ENCODE results near the gene STIMATE.

Gene STIMATE

GRCh38 chr3:52817221-52817620, 80.1 kb downstream of the STIMATE start:
- DNase-seq (ENCODE audit: low spot score), result no peak

- no peak for DNase-seq (ENCODE audit: low spot score)
These were observed 80.7 kb downstream of the STIMATE start for GRCh38 chr3:52816654-52817053.

- no peak for DNase-seq (ENCODE audit: low spot score)
These were observed 81.1 kb downstream of the STIMATE start for GRCh38 chr3:52816199-52816598.

- DNase-seq (ENCODE audit: low spot score), result no peak
These were observed 83.5 kb downstream of the STIMATE start for GRCh38 chr3:52813810-52814209.

- DNase-seq (ENCODE audit: low spot score), result no peak
These were observed 85.8 kb downstream of the STIMATE start for GRCh38 chr3:52811452-52812011.

GRCh38 chr3:52810923-52811322, 86.4 kb downstream of the STIMATE start:
- DNase-seq (ENCODE audit: low spot score), result no peak

GRCh38 chr3:52809662-52810377, 87.5 kb downstream of the STIMATE start:
- DNase-seq (ENCODE audit: low spot score), result no peak

- DNase-seq (ENCODE audit: low spot score), result no peak
These were observed 88.2 kb downstream of the STIMATE start for GRCh38 chr3:52809149-52809548.

GRCh38 chr3:52805270-52806039, 91.9 kb downstream of the STIMATE start:
- no peak for DNase-seq (ENCODE audit: low spot score)

GRCh38 chr3:52801839-52802238, 95.5 kb downstream of the STIMATE start:
- DNase-seq (ENCODE audit: low spot score), result no peak

- no peak for DNase-seq (ENCODE audit: low spot score)
These were observed 97.3 kb downstream of the STIMATE start for GRCh38 chr3:52800079-52800478.

- DNase-seq (ENCODE audit: low spot score), result no peak
These were observed 98.3 kb downstream of the STIMATE start for GRCh38 chr3:52798978-52799476.

- DNase-seq (ENCODE audit: low spot score), result no peak
These were observed 98.9 kb downstream of the STIMATE start for GRCh38 chr3:52798376-52798977.

- DNase-seq (ENCODE audit: low spot score), result no peak
These were observed 100.9 kb downstream of the STIMATE start for GRCh38 chr3:52796411-52796810.

- no peak for DNase-seq (ENCODE audit: low spot score)
These were observed 101.9 kb downstream of the STIMATE start for GRCh38 chr3:52795298-52795900.

- DNase-seq (ENCODE audit: low spot score), result no peak
These were observed 102.7 kb downstream of the STIMATE start, which contains the start of gene ITIH3 for GRCh38 chr3:52794612-52795099. ITIH3 (plus strand) TSS chr3:52794796; CDS start chr3:52794804, 8 bp downstream.

- no peak for DNase-seq (ENCODE audit: low spot score)
These were observed 103.4 kb downstream of the STIMATE start for GRCh38 chr3:52793702-52794611.

- DNase-seq (ENCODE audit: low spot score), result no peak
These were observed 104.2 kb downstream of the STIMATE start for GRCh38 chr3:52792961-52793695.

- no peak for DNase-seq (ENCODE audit: low spot score)
These were observed 104.9 kb downstream of the STIMATE start for GRCh38 chr3:52792413-52792812.

GRCh38 chr3:52791928-52792327, 105.4 kb downstream of the STIMATE start:
- no peak for DNase-seq (ENCODE audit: low spot score)

All from CD4-positive, alpha-beta T cell treated with Interleukin-6 at 100 ng/mL for 8 hours (primary cell).